GM21576 (cell line): ENCODE measurements around the gene SLC15A4.
"Not testable (repeated sequence)": the region's sequence is repeated elsewhere in the genome, so short reads cannot be mapped to it uniquely, and the experiment has no call there.

Experiments
- ATAC-seq: cut with Tn5 transposase; IDR thresholded peaks from one replicate; pipeline ENCODE4 v1.9.1; 2021; ENCODE audit warnings: mild to moderate bottlenecking, moderate library complexity; ENCODE audit not compliant: unreplicated experiment

SLC15A4 gene

GRCh38 chr12:128815779-128816642 lies 7.7 kb downstream of the SLC15A4 start:
- no peak for ATAC-seq

- no peak for ATAC-seq
These were observed 9.1 kb downstream of the SLC15A4 start for GRCh38 chr12:128814411-128815261.

- no peak for ATAC-seq
These were observed 9.9 kb downstream of the SLC15A4 start for GRCh38 chr12:128813883-128814282.

GRCh38 chr12:128813392-128813791 lies 10.4 kb downstream of the SLC15A4 start:
- ATAC-seq = no peak

GRCh38 chr12:128811806-128812205 lies 12.0 kb downstream of the SLC15A4 start:
- ATAC-seq = no peak

DNA sequence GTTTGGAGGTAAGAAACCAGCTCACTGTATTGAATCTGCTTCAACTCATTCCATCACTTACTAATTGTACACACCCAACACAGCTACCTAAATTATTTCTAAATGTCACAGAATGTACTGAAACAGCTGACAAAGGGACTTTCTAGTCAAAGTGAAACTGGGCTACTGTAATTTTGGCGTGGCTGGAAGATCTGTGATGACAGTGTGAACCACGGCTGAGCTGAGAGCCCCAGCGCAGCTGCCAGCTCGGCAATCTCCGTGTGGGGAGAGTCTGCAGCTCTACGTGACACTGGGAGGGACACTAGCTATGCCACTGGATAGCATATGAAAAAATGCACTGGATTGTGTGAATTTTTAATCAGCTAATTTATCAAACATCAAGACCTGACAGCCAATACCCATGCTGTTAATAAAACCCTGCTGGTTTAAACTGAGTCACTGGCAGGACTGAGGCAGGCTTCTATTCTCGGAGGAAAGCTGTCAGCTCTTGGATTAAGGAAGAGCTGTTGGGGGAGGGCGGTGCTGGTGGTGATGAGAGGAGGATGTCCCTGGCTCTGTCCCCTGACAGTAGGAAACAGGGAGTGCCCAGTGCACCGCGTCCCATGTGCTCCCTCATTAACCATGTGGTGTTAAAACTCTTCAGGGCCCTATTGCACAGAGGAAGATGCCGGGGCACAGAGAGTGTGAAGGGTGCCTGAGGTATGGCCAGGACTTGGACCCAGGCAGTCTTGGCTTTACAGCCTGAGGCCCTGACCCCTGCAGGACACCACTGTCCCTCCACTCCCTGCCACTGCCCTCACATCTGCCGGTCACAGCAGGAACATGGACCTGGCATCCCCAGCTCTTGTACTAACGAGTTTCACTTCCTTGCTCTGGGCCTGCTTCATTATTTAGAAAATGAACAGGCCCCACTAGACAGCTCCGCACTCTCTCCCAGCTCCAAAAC lies 13.3 kb downstream of the SLC15A4 start:
- ATAC-seq = peak; percentile 65

- ATAC-seq = no peak
These were observed 15.1 kb downstream of the SLC15A4 start for GRCh38 chr12:128808651-128809050.

DNA sequence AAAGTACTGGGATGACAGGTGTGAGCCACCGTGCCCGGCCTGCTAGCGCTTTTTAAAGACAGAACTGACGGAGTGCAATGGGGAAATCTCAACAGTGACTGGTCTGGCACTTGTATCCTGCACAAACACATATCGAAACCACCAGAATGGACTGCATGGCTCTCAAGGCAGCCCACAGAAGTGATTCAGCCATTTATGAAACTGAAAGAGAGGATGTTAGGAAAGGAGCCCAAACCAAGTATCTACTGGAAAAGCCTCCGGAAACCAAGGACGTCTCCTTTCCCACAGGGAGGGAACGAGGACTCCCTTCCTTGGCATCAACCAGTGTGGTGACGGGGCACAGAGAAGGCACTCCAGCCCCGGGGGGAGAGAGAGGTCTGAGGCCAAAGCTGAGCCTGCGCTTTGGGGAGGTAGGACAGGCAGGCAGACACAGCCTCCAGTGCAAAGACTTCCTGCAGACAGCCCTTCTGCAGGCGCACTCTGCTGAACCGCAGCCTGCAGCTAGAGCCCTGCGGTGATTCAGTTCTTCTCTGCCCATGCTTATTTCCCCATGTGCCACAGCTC lies 16.5 kb downstream of the SLC15A4 start:
- ATAC-seq = no peak

GRCh38 chr12:128806573-128806972 lies 17.2 kb downstream of the SLC15A4 start:
- ATAC-seq = no peak

- ATAC-seq = not testable (repeated sequence)
These were observed 18.4 kb downstream of the SLC15A4 start for GRCh38 chr12:128805406-128805805.

DNA sequence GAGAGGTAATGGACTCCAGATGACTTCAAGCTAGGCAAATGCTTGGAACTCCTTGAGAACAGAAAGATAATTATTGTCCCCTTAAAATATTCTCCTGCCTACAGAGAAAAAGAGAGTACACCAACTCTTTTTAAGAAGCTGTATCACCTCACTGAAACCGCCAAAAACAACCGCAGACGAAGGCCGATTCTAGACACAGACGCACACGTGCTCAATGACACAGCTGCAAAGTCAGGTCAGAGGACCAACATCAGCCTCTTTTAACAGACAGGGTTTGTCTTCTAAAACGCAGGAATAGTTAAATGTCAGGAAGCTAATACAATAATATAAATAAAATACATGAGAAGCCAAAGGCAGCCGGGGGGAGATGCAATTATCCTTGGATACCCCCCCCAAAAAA lies 19.0 kb downstream of the SLC15A4 start:
- ATAC-seq = no peak

- ATAC-seq = no peak
These were observed 20.0 kb downstream of the SLC15A4 start for GRCh38 chr12:128803788-128804187.

DNA sequence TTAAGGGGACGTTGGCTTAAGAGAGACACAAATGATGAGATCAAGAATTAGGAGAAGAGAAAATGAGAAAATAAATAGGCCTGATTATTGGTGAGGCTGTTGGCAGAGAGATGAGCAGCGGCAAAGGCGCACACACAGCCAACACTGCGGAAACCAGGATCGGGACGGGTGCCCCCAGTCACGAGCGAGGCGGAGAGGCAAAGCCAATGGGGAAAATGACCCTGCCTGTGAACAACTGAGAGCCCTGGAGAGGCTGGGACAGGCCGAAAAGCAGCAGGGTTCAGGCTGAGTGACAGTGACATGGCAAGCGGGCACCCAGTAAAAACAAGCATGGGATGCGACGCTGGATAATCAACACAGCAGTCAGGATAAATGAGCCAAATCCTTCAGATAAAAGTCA lies 21.0 kb downstream of the SLC15A4 start:
- ATAC-seq = no peak

DNA sequence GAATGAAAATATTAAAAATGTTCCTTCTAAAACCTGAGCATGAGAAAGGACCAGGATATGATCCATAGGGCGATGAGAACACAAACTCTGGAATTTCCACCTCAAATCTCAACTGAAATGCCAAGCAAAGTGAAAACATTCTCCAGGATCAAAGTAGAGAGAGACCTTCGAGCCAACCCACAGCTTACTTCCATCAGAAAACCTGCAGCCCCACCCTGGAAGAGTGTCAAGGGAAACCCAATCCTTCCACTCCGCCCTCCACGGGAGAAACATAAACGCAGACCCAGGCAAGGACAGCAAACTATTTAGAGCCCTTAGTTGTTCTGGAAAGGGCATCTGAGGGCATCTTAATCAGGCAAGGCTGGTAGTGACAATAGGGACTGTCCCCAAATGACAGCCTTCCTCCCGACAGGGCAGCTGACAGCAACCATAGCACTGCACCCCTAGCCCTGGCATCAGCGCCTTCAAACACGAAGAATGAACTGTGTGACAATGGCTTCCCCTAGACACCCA lies 21.8 kb downstream of the SLC15A4 start:
- no peak for ATAC-seq

DNA sequence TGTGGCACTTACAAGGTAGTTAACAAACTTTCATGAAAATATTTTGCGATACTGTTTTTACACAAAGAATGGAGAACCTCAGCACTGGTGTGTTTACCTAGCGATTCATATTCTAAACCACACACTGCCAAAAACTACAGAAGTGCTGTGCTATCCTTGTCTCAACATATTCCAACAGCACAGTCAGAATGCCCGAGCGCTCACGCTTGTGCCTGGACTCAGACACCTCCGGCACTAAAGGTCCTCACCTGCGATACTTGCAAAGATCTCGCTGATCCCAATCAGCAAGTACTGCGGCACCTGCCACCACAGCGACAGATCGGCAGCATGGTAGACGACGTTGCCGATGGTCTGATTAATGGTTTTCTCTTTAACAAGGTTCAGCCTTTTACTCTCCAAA lies 23.2 kb downstream of the SLC15A4 start:
- ATAC-seq = no peak

GRCh38 chr12:128798571-128799341 lies 25.0 kb downstream of the SLC15A4 start:
- ATAC-seq = no peak

DNA sequence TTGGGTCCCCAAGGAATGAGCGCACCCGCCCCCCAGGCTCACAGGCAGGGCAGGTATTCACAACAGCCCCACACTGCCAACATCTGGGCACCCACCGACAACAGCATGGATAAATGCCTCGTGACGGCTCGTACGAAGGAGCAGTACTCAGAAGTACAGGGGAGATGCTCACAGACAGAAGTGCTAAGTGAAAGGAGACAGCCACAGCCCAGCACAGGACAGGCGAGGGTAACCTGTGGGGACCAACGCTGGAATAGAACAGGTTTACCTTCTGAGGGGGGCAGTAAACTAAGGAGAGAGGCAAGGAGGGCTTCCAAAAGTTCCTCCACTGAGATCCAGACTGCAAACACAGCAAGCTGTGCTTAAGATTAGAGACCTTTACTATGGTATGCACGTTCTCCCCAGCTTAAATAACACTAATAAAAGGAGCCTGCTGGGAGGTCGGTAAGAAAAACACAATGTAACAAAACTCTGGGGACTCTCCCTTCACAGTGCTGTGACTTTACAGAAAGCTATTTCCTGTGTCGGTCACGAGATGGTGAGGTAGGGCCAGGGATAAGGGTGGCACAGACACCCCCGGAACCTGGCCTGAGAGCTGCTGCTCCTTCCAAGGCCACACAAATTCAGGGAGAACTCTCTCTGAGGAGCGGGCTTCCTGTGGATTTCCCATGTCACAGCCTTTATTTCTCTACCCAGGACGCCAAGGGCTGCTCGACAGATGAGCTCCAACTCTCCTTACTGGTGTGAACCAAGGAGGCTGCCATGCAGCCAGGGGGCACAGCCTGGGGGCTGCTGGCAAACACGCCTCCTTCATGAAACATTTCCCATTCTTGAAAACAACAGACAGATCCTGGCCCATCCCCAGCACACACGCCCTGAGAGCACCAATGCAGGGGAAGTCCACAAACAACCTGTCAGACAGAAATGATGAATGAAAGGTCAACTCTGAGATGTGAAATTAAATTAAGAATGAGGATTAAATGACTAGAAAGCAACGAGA lies 26.3 kb downstream of the SLC15A4 start:
- peak; percentile 43 for ATAC-seq

- ATAC-seq = no peak
These were observed 27.2 kb downstream of the SLC15A4 start for GRCh38 chr12:128796439-128797118.
